HEK293T (cell line): ENCODE data around the gene CCDC179.

Source experiments
- BHLHE40 ChIP-seq: fragments of 450-650 bp; IDR thresholded peaks from 2 replicates; pipeline ENCODE4 v1.6.1; 2016; ENCODE audit warnings: mild to moderate bottlenecking, moderate library complexity, borderline replicate concordance
- FOXM1 ChIP-seq: fragments of 450-650 bp; IDR thresholded peaks from 2 replicates; pipeline ENCODE4 v1.6.1; 2017; ENCODE audit warnings: mild to moderate bottlenecking, borderline replicate concordance
- SUZ12 ChIP-seq: fragments of 450-650 bp; IDR thresholded peaks from 2 replicates; pipeline ENCODE4 v1.6.1; 2016; ENCODE audit warnings: mild to moderate bottlenecking

GRCh38 chr11:22829231-22830081 is 30.8 kb downstream of the CCDC179 start, which contains the start of gene SVIP:
- TF ChIP-seq FOXM1: no peak; the same call in 1 of the 2 replicates
- no peak for TF ChIP-seq SUZ12
- no peak for TF ChIP-seq BHLHE40
